A549 (cell line): ENCODE measurements around the gene SLC6A5. TPM values are rescaled to one million over a fixed set of nuclear protein-coding genes. Genes with fewer than 3 reads are reported as not detected.
A peak's percentile ranks its signal among the peaks of the same experiment; 100 is the strongest.

Experiments
- ATAC-seq, 2 experiments: fragments of 200-7000 bp in 1 of 2; fragments of >200 bp in 1 of 2; cut with Nextera tagmentation in 1 of 2; cut with Tn5 transposase in 1 of 2; 3 replicates each; pipeline versions ENCODE4 v1.8.0 to v1.9.1; 2018 to 2020; ENCODE audit warnings: mild to moderate bottlenecking in 1 of 2, moderate library complexity in 1 of 2
- CTCF ChIA-PET: fragments of 300-600 bp; sonication (Branson Sonifier 250); formaldehyde crosslinking; extraction: SDS; loops from one replicate; lab custom pipeline; 2021; ENCODE audit warnings: antibody characterized with exemption, inconsistent platforms; lab: Yijun Ruan, JAX
- POLR2A ChIA-PET: fragments of 350-600 bp; formaldehyde crosslinking; extraction: SDS; loops from one replicate; lab custom pipeline; 2021; ENCODE audit warnings: antibody characterized with exemption, inconsistent platforms; lab: Yijun Ruan, JAX
- DNase-seq, 2 experiments: peaks; one replicate each; pipeline versions ENCODE4 v3.0.0 to v3.0.0-alpha.2; 2011 to 2016; ENCODE audit warnings: low read depth in 1 of 2, low spot score in 1 of 2
- FAIRE-seq: peaks from 2 replicates; lab custom pipeline; 2011; peaks lifted over from hg19 to GRCh38; lab: Jason Lieb, UNC
- H3K27ac ChIP-seq, 2 experiments: fragments of >200 bp; sonication (Bioruptor Twin); formaldehyde crosslinking; 3 replicates each; pipeline ENCODE4 v1.5.1; 2016 to 2017
- H3K4me1 ChIP-seq: fragments of >200 bp; sonication (Bioruptor Twin); formaldehyde crosslinking; 3 replicates; pipeline ENCODE4 v1.6.1; 2016
- H3K4me2 ChIP-seq: fragments of >200 bp; sonication (Bioruptor Twin); formaldehyde crosslinking; 3 replicates; pipeline ENCODE4 v1.6.1; 2016
- H3K4me3 ChIP-seq: fragments of >200 bp; sonication (Bioruptor Twin); formaldehyde crosslinking; 3 replicates; pipeline ENCODE4 v1.5.1; 2016
- H3K9me3 ChIP-seq: fragments of >200 bp; sonication (Bioruptor Twin); formaldehyde crosslinking; 3 replicates; pipeline ENCODE4 v1.6.1; 2016
- BCL3 ChIP-seq: fragments of >200 bp; sonication (Bioruptor Twin); formaldehyde crosslinking; IDR thresholded peaks from 3 replicates; pipeline ENCODE4 v1.6.1; 2016
- CBX2 ChIP-seq: fragments of 200-600 bp; sonication (generic); IDR thresholded peaks from 2 replicates; pipeline ENCODE4 v1.6.1; 2016; ENCODE audit warnings: low read depth, mild to moderate bottlenecking, borderline replicate concordance
- CBX8 ChIP-seq: fragments of 200-600 bp; sonication (generic); IDR thresholded peaks from 2 replicates; pipeline ENCODE4 v1.6.1; 2016
- CHD2 ChIP-seq: fragments of 150-350 bp; IDR thresholded peaks from 2 replicates; pipeline ENCODE4 v1.6.1; 2014; ENCODE audit warnings: low read length; ENCODE audit not compliant: partially characterized antibody
- CHD4 ChIP-seq: fragments of 200-600 bp; sonication (generic); IDR thresholded peaks from 2 replicates; pipeline ENCODE4 v1.6.1; 2016; ENCODE audit warnings: antibody characterized with exemption, mild to moderate bottlenecking, borderline replicate concordance
- EHF ChIP-seq: fragments of 250-450 bp; sonication (Bioruptor Pico); IDR thresholded peaks from 2 replicates; pipeline ENCODE4 v1.5.0; 2020; ENCODE audit warnings: mild to moderate bottlenecking
- EP300 ChIP-seq, 2 experiments: fragments of >200 bp; sonication (Bioruptor Twin); formaldehyde crosslinking; IDR thresholded peaks; 2 replicates in 1 of 2; 3 replicates in 1 of 2; pipeline ENCODE4 v1.6.1; 2016 to 2017
- ESRRA ChIP-seq: fragments of 150-350 bp; IDR thresholded peaks from 2 replicates; pipeline ENCODE4 v1.6.1; 2014; ENCODE audit warnings: mild to moderate bottlenecking, low read length, borderline replicate concordance
- FOSB ChIP-seq: fragments of 250-450 bp; sonication (Bioruptor Pico); IDR thresholded peaks from 2 replicates; pipeline ENCODE4 v1.5.0; 2020; ENCODE audit warnings: mild to moderate bottlenecking, moderate library complexity
- FOSL2 ChIP-seq, 2 experiments: fragments of 450-650 bp in 1 of 2; fragments of >200 bp in 1 of 2; sonication (Bioruptor Twin) in 1 of 2; formaldehyde crosslinking; IDR thresholded peaks; 2 replicates each; pipeline versions ENCODE4 v1.5.0 to v1.6.1; 2016 to 2020; ENCODE audit warnings: mild to moderate bottlenecking in 1 of 2, moderate library complexity in 1 of 2
- HEYL ChIP-seq: fragments of 250-450 bp; sonication (Bioruptor Pico); IDR thresholded peaks from 2 replicates; pipeline ENCODE4 v1.8.0; 2021; ENCODE audit warnings: mild to moderate bottlenecking, moderate library complexity
- HOXA7 ChIP-seq: fragments of 250-450 bp; sonication (Bioruptor Pico); IDR thresholded peaks from 2 replicates; pipeline ENCODE4 v1.5.0; 2020; ENCODE audit warnings: mild to moderate bottlenecking, moderate library complexity
- HOXB5 ChIP-seq: fragments of 250-450 bp; sonication (Bioruptor Pico); IDR thresholded peaks from 2 replicates; pipeline ENCODE4 v1.5.0; 2020; ENCODE audit warnings: mild to moderate bottlenecking, moderate library complexity
- JUNB ChIP-seq: fragments of >200 bp; sonication (Bioruptor Twin); formaldehyde crosslinking; IDR thresholded peaks from 2 replicates; pipeline ENCODE4 v1.6.1; 2016
- MAX ChIP-seq: IDR thresholded peaks from 2 replicates; pipeline ENCODE4 v1.6.1; 2012
- MAZ ChIP-seq: fragments of 150-350 bp; IDR thresholded peaks from 2 replicates; pipeline ENCODE4 v1.6.1; 2014; ENCODE audit warnings: antibody characterized with exemption, low read depth, low read length, borderline replicate concordance
- NPAS2 ChIP-seq: fragments of 250-450 bp; sonication (Bioruptor Pico); IDR thresholded peaks from 2 replicates; pipeline ENCODE4 v1.8.0; 2022; ENCODE audit warnings: mild to moderate bottlenecking, moderate library complexity, borderline replicate concordance
- NR3C1 ChIP-seq: fragments of >200 bp; sonication (Bioruptor Twin); formaldehyde crosslinking; IDR thresholded peaks from 3 replicates; pipeline ENCODE4 v1.6.1; 2017
- PHF8 ChIP-seq: fragments of 200-600 bp; sonication (generic); IDR thresholded peaks from 2 replicates; pipeline ENCODE4 v1.6.1; 2016; ENCODE audit warnings: low read depth, mild to moderate bottlenecking, antibody characterized with exemption, moderate library complexity, borderline replicate concordance
- POLR2A ChIP-seq: IDR thresholded peaks from 2 replicates; pipeline ENCODE4 v1.6.1; 2012; ENCODE audit warnings: mild to moderate bottlenecking, low read length
- RAD21 ChIP-seq, 2 experiments: fragments of >200 bp in 1 of 2; sonication (Bioruptor Twin) in 1 of 2; formaldehyde crosslinking in 1 of 2; IDR thresholded peaks in 1 of 2; conservative IDR thresholded peaks in 1 of 2; 2 replicates in 1 of 2; 3 replicates in 1 of 2; pipeline ENCODE4 v1.6.1; 2012 to 2018; ENCODE audit warnings: inconsistent platforms in 1 of 2
- RCOR1 ChIP-seq: fragments of 150-350 bp; IDR thresholded peaks from 2 replicates; pipeline ENCODE4 v1.6.1; 2014; ENCODE audit warnings: antibody characterized with exemption, low read length, low read depth
- RNF2 ChIP-seq: fragments of 200-600 bp; sonication (generic); IDR thresholded peaks from 2 replicates; pipeline ENCODE4 v1.6.1; 2016; ENCODE audit warnings: low read depth, mild to moderate bottlenecking, antibody characterized with exemption, moderate library complexity, borderline replicate concordance
- TP53 ChIP-seq: fragments of 250-450 bp; sonication (Bioruptor Pico); IDR thresholded peaks from 2 replicates; pipeline ENCODE4 v1.5.0; 2021; ENCODE audit warnings: mild to moderate bottlenecking, moderate library complexity
- ZFP36 ChIP-seq: fragments of 450-650 bp; IDR thresholded peaks from 2 replicates; pipeline ENCODE4 v1.6.1; 2014; ENCODE audit warnings: borderline replicate concordance; ENCODE audit not compliant: partially characterized antibody
- ZNF302 ChIP-seq: fragments of 250-450 bp; sonication (Bioruptor Pico); IDR thresholded peaks from 2 replicates; pipeline ENCODE4 v1.9.0; 2021; ENCODE audit warnings: inconsistent platforms, mild to moderate bottlenecking, moderate library complexity
- ZSCAN20 ChIP-seq: fragments of 250-450 bp; sonication (Bioruptor Pico); IDR thresholded peaks from 2 replicates; pipeline ENCODE4 v1.8.0; 2022; ENCODE audit warnings: mild to moderate bottlenecking, moderate library complexity
- WGBS: methylation state at CpG from one replicate; pipeline ENCODE4 v1.1.6; 2017; ENCODE audit errors: missing lambda C conversion rate; 5-methylcytosine and 5-hydroxymethylcytosine counted together
- polyA plus RNA-seq, 4 experiments: library from polyadenylated mRNA; depleted of rRNA in 3 of 4; stranded (reverse); fragments of >200 nt; fragmentation: RNase III in 1 of 4; extraction: RNeasy Plus Mini Kit Qiagen cat#74134 plus additional on column Dnase treatment in 1 of 4; gene quantifications; 2 replicates in 3 of 4; 3 replicates in 1 of 4; pipeline ENCODE4 v1.2.3, GENCODE V29; 2011 to 2017
- TF ChIP-seq, protein P1 (sequence below): IDR thresholded peaks from 2 replicates; pipeline ENCODE4 v1.6.1; 2012; ENCODE audit warnings: low read depth, borderline replicate concordance
- TF ChIP-seq, protein P2 (sequence below): fragments of 250-450 bp; sonication (Bioruptor Pico); IDR thresholded peaks from 2 replicates; pipeline ENCODE4 v1.5.0; 2021; ENCODE audit warnings: mild to moderate bottlenecking, moderate library complexity, borderline replicate concordance

The SLC6A5 gene
- polyA plus RNA-seq, 2 of the 4 experiments (the other 2 are of a cell fraction): not detected

DNA sequence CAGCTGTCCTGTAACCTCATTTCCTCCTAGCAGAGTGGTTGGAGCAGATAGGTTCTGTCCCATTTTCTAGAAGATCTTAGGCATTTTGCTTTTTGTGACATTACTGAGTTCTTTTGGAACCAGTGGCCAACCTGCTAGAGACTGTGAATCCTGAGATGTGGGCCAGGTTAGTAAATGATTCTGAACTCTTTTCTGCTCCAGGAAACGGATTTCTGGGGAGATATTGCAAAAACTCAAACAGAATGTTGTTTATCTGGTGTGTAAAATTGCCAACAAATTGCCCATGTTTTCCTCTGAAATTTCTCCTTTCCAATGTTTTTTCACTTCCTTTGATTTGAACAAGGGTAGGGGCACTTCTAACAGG, 32.7 kb downstream of the SLC6A5 start:
- ChIA-PET CTCF (no interaction called here), POLR2A (no interaction called here)
- DNase-seq (no peak), FAIRE-seq (no peak), ATAC-seq (no peak)
- TF ChIP-seq ZSCAN20 (CRISPR knock-in tag) (no peak), POLR2A (no peak), PHF8 (no peak), NPAS2 (CRISPR knock-in tag) (no peak), RCOR1 (no peak), NR3C1 (no peak), CBX8 (no peak), MAX (no peak), RNF2 (no peak), HOXB5 (CRISPR knock-in tag) (no peak)
- TF ChIP-seq, protein P1, sequence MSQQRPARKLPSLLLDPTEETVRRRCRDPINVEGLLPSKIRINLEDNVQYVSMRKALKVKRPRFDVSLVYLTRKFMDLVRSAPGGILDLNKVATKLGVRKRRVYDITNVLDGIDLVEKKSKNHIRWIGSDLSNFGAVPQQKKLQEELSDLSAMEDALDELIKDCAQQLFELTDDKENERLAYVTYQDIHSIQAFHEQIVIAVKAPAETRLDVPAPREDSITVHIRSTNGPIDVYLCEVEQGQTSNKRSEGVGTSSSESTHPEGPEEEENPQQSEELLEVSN: no peak
- Histone ChIP-seq H3K4me2 (no peak overlapping the region), H3K27ac (no peak overlapping the region), H3K4me1 (no peaks in the 10 kb centered on the region), H3K4me3 (no peak overlapping the region), H3K9me3 (no peaks in the 10 kb centered on the region)
- WGBS: 0% methylated on average over 1 of the region's 1 CpG

DNA sequence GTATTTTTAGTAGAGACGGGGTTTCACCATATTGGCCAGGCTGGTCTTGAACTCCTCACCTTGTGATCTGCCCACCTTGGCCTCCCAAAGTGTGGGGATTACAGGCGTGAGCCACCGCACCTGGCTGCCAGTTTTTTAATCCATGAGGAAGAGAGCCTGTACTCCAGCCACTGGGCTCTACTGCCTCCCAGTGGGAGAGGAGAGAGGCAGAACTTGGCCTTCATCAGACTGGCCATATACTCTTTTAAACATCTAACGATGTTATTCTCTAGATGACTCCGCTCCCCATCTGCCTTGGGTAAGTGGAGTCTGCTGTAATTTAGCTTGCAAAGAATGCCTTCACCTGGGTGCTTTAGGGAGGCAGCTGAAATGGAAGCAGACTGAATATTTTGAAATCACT, 34.6 kb downstream of the SLC6A5 start:
- ChIA-PET CTCF (no interaction called here), POLR2A (no interaction called here)
- Histone ChIP-seq H3K27ac (no peak overlapping the region), H3K4me2 (no peak overlapping the region), H3K4me3 (no peak overlapping the region), H3K4me1 (no peaks in the 10 kb centered on the region), H3K9me3 (no peaks in the 10 kb centered on the region)
- TF ChIP-seq BCL3: no peak
- peak in 1 of 2 experiments; percentile 36; a peak in 2 of 5 replicates for TF ChIP-seq RAD21 (conservative IDR thresholded peaks at IDR 0.05 in 1 of 2, IDR thresholded peaks at IDR 0.05 in 1 of 2)
- 28% methylated on average over 5 of the region's 5 CpGs for WGBS
- no peak for FAIRE-seq
- peak in 1 of 2 experiments; percentile 10 for DNase-seq
- peak in 1 of 2 experiments; percentile 59; a peak in 2 of 6 replicates for ATAC-seq

- H3K27ac ChIP-seq: no peak overlapping the region
- no peak for DNase-seq
- CTCF ChIA-PET: no interaction called here
- 53% methylated on average over 7 of the region's 7 CpGs for whole genome bisulfite sequencing
- no peak for FAIRE-seq
- no peak overlapping the region for H3K4me3 ChIP-seq
- POLR2A ChIA-PET: no interaction called here
- H3K4me2 ChIP-seq: no peak overlapping the region
- TF ChIP-seq MAX (no peak), FOSL2 (IDR thresholded peaks at IDR 0.05) (no peak), FOSL2 (CRISPR knock-in tag; IDR thresholded peaks at IDR 0.05) (no peak), ZSCAN20 (CRISPR knock-in tag) (no peak), HOXA7 (CRISPR knock-in tag) (no peak), CHD4 (no peak), ZFP36 (no peak), JUNB (no peak), EHF (CRISPR knock-in tag) (no peak), ZNF302 (CRISPR knock-in tag) (no peak), CHD2 (no peak), TP53 (CRISPR knock-in tag) (no peak), RNF2 (no peak), HEYL (no peak), ESRRA (no peak), CBX2 (no peak), FOSB (no peak), MAZ (no peak), EP300 (IDR thresholded peaks at IDR 0.05) (no peak)
- TF ChIP-seq, protein P1: no peak
- TF ChIP-seq, protein P2, sequence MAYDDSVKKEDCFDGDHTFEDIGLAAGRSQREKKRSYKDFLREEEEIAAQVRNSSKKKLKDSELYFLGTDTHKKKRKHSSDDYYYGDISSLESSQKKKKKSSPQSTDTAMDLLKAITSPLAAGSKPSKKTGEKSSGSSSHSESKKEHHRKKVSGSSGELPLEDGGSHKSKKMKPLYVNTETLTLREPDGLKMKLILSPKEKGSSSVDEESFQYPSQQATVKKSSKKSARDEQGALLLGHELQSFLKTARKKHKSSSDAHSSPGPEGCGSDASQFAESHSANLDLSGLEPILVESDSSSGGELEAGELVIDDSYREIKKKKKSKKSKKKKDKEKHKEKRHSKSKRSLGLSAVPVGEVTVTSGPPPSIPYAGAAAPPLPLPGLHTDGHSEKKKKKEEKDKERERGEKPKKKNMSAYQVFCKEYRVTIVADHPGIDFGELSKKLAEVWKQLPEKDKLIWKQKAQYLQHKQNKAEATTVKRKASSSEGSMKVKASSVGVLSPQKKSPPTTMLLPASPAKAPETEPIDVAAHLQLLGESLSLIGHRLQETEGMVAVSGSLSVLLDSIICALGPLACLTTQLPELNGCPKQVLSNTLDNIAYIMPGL (CRISPR knock-in tag): no peak
- no peaks in the 10 kb centered on the region for H3K4me1 ChIP-seq
- no peaks in the 10 kb centered on the region for H3K9me3 ChIP-seq
- ATAC-seq: no peak
Measured at GRCh38 chr11:20634781-20635180, 35.4 kb downstream of the SLC6A5 start.
